Common myeloid progenitor, CD34-positive (primary cell): ENCODE data around the gene ARHGAP12.
"Not testable (repeated sequence)": the region's sequence is repeated elsewhere in the genome, so short reads cannot be mapped to it uniquely, and the experiment has no call there.

Source experiments
- CTCF ChIA-PET: fragments of 350-600 bp; sonication (Branson Sonifier 250); formaldehyde crosslinking; loops from one replicate; lab custom pipeline; 2021; ENCODE audit warnings: antibody characterized with exemption; lab: Charles Lee
- POLR2A ChIA-PET: fragments of 350-600 bp; sonication (Branson Sonifier 250); formaldehyde crosslinking; loops from one replicate; lab custom pipeline; 2021; ENCODE audit warnings: antibody characterized with exemption; lab: Charles Lee
- DNase-seq, 3 donors: peaks; one replicate each; pipeline versions ENCODE4 v3.0.0 to v3.0.0-alpha.2; 2013
- H3K27ac ChIP-seq, 2 experiments: 1 replicate in 1 of 2; 2 replicates in 1 of 2; pipeline ENCODE4 v1.7.0; 2013; ENCODE audit warnings: inconsistent platforms in 2 of 2, low read length in 2 of 2, mild to moderate bottlenecking in 2 of 2, low read depth in 1 of 2, moderate library complexity in 1 of 2; ENCODE audit not compliant: severe bottlenecking in 2 of 2, insufficient read depth in 1 of 2, poor library complexity in 1 of 2
- H3K27me3 ChIP-seq, 5 experiments: replicated peaks in 2 of 5; 1 replicate in 3 of 5; 2 replicates in 2 of 5; pipeline versions ENCODE4 v1.6.1 to v1.7.0; 2013; ENCODE audit warnings: low read length in 4 of 5, mild to moderate bottlenecking in 2 of 5, moderate library complexity in 2 of 5, inconsistent platforms in 1 of 5; ENCODE audit not compliant: insufficient read depth in 5 of 5, control insufficient read depth in 4 of 5
- H3K36me3 ChIP-seq, 4 experiments: 1 replicate in 2 of 4; 2 replicates in 2 of 4; pipeline versions ENCODE4 v1.6.1 to v1.7.0; 2013; ENCODE audit warnings: low read length in 3 of 4, control low read depth in 1 of 4, mild to moderate bottlenecking in 1 of 4; ENCODE audit not compliant: control insufficient read depth in 4 of 4, insufficient read depth in 4 of 4
- H3K4me1 ChIP-seq, 4 experiments: 1 replicate in 3 of 4; 2 replicates in 1 of 4; pipeline versions ENCODE4 v1.6.1 to v1.7.1; 2013; ENCODE audit warnings: low read length in 3 of 4, mild to moderate bottlenecking in 3 of 4, control low read depth in 1 of 4, inconsistent platforms in 1 of 4, moderate library complexity in 1 of 4; ENCODE audit not compliant: control insufficient read depth in 4 of 4, insufficient read depth in 4 of 4; ENCODE audit errors: control extremely low read depth in 1 of 4
- H3K4me3 ChIP-seq, 7 experiments: 1 replicate in 4 of 7; 2 replicates in 3 of 7; pipeline versions ENCODE4 v1.5.1 to v1.7.0; 2013; ENCODE audit warnings: mild to moderate bottlenecking in 7 of 7, low read length in 6 of 7, moderate library complexity in 6 of 7, inconsistent platforms in 2 of 7, low read depth in 2 of 7, control low read depth in 1 of 7; ENCODE audit not compliant: insufficient read depth in 4 of 7, control insufficient read depth in 1 of 7; ENCODE audit errors: extremely low read depth in 1 of 7
- H3K9me3 ChIP-seq, 5 experiments: 1 replicate in 4 of 5; 2 replicates in 1 of 5; pipeline versions ENCODE4 v1.6.1 to v1.7.1; 2013; ENCODE audit warnings: low read length in 4 of 5, mild to moderate bottlenecking in 2 of 5, inconsistent platforms in 1 of 5, low read depth in 1 of 5, moderate library complexity in 1 of 5; ENCODE audit not compliant: control insufficient read depth in 4 of 5, insufficient read depth in 2 of 5; ENCODE audit errors: control extremely low read depth in 1 of 5
- WGBS: methylation state at CpG from one replicate; pipeline ENCODE4 v1.1.5; 2013; ENCODE audit not compliant: insufficient coverage; 5-methylcytosine and 5-hydroxymethylcytosine counted together

ARHGAP12 gene

DNA sequence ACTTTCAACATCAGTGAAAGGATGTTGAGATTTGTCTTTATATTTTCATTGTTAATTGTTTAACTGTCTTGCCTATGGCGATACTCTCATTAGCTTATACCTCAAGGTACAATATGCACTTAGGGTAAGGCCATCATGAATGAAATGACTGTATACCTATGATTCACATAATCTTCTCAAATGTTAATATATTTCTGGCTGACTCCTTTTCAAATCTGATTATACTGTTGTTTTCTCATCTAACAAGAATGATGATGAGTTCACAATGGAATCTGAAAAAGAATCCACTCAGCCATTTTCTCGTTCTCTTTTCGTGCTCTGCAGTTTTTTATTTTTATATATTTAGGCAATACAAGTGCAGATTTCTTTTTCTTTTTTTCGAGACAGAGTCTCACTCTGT lies 159.1 kb downstream of the ARHGAP12 start:
- no peaks in the 10 kb centered on the region for H3K36me3 ChIP-seq
- no peaks in the 10 kb centered on the region for H3K4me1 ChIP-seq
- POLR2A ChIA-PET, result interaction anchor here (0.6 kb wide), 1 partner anchor 682 kb away, joined by 3 read pairs; no protein-coding TSS in a partner anchor
- CTCF ChIA-PET, result interaction anchor here (0.5 to 3.6 kb wide), 15 partner anchors 10 to 1042 kb away, joined by 3 to 16 read pairs (median 3); no protein-coding TSS in a partner anchor
- no peak overlapping the region for H3K27ac ChIP-seq
- no peaks in the 10 kb centered on the region for H3K9me3 ChIP-seq
- H3K4me3 ChIP-seq, result no peak overlapping the region
- no CpG with 5 or more reads among the region's 4 CpGs for WGBS
- no peak for DNase-seq
- no peaks in the 10 kb centered on the region for H3K27me3 ChIP-seq

DNA sequence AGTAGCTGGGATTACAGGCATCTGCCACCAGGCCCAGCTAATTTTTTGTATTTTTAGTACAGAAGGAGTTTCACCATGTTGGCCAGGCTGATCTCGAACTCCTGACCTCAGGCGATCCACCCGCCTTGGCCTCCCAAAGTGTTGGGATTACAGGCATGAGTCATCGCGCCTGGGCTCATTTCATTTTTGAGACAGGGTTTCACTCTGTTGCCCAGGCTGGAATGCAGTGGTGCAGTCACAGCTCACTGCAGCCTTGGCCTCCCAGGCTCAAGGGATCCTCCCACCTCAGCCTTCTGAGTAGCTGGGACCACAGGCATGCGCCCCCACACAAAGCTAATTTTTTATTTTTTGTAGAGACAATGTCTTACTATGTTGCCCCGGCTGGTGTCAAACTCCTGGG lies 159.7 kb downstream of the ARHGAP12 start:
- not testable (repeated sequence) for H3K9me3 ChIP-seq, H3K4me1 ChIP-seq, H3K36me3 ChIP-seq, H3K4me3 ChIP-seq, H3K27ac ChIP-seq, DNase-seq, H3K27me3 ChIP-seq
- ChIA-PET CTCF (interaction anchor here (0.9 to 3.6 kb wide), 6 partner anchors 10 to 985 kb away, joined by 3 to 16 read pairs (median 4); no protein-coding TSS in a partner anchor), POLR2A (interaction anchor here (0.6 kb wide), 1 partner anchor 681 kb away, joined by 3 read pairs; no protein-coding TSS in a partner anchor)
- WGBS, result 98% methylated on average over 7 of the region's 7 CpGs

DNA sequence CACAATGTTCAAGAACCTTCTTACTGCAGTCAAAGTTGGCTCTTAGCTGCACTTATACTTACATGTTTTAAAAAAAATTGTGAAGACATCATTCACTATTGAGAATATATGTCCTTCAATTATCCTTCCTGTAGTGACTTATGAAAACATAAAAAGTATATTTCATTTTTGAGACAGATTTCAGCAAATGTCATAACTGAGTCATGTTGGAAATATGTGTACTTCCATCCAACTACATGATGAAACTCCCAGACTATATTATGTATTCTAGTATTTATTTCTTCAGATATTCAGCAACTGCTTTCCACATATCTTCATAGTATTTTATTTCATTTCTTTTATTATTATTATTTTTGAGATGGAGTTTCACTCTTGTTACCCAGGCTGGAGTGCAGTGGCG lies 160.2 kb downstream of the ARHGAP12 start:
- H3K27me3 ChIP-seq, result no peaks in the 10 kb centered on the region
- no peak for DNase-seq
- POLR2A ChIA-PET, result no interaction called here
- CTCF ChIA-PET, result interaction anchor here (0.9 to 3.6 kb wide), 5 partner anchors 10 to 985 kb away, joined by 3 to 16 read pairs (median 5); no protein-coding TSS in a partner anchor
- no peak overlapping the region for H3K4me3 ChIP-seq
- H3K36me3 ChIP-seq, result no peaks in the 10 kb centered on the region
- no peaks in the 10 kb centered on the region for H3K4me1 ChIP-seq
- H3K27ac ChIP-seq, result no peak overlapping the region
- no peaks in the 10 kb centered on the region for H3K9me3 ChIP-seq
- 100% methylated on average over 1 of the region's 1 CpG for WGBS

DNA sequence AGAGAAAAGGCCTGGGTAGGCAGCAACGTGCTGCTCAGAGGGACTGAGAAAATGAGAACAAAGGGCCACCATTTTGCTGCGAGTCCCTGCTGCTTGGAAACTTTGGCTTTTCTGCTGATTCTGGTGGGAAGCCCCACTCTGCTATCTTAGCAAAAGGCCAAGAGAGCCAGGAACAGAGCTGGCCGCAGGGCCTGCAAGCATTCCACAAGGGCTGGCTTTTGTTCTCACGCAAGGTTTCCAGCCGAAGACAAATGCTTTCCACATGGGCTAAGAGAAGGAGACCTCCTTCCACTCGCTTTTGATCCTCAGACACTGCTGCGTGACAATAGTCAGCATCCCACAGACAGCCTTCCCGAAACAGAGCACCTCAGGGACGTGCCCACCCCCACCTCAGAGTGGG lies 163.1 kb downstream of the ARHGAP12 start:
- no peak for DNase-seq
- Histone ChIP-seq H3K4me1 (peaks cover 0 to 4% (median 3%) of the 10 kb centered on the region in 4 experiments), H3K4me3 (no peak overlapping the region), H3K36me3 (no peaks in the 10 kb centered on the region), H3K27ac (no peak overlapping the region), H3K9me3 (no peaks in the 10 kb centered on the region), H3K27me3 (no peaks in the 10 kb centered on the region)
- ChIA-PET POLR2A (no interaction called here), CTCF (no interaction called here)
- WGBS, result 92% methylated on average over 9 of the region's 9 CpGs

DNA sequence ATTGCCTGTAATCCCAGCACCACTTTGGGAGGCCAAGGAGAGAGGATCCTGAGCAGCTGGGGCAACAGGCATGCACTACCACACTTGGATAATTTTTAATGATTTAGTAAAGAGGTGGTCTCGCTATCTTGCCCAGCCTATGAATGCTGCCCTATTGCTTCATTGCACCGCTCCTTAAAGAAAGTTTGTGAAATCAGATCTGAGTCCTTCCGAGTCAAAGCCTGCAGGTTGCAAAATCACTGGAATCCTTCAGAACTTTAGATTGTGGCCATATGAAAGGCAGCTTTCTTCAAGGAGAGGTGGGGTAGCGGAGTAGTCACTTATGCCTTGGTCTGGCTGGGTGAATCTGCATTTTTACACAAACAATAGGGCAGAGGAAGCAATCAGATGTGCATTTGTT lies 166.3 kb downstream of the ARHGAP12 start:
- Histone ChIP-seq H3K36me3 (no peaks in the 10 kb centered on the region), H3K4me1 (peaks cover 0 to 16% (median 14%) of the 10 kb centered on the region in 4 experiments), H3K27me3 (peaks cover 0 to 2% (median 0%) of the 10 kb centered on the region in 5 experiments), H3K4me3 (no peak overlapping the region), H3K9me3 (no peaks in the 10 kb centered on the region), H3K27ac (no peak overlapping the region)
- CTCF ChIA-PET, result interaction anchor here (1.3 kb wide), 1 partner anchor 9 kb away, joined by 3 read pairs; no protein-coding TSS in a partner anchor
- WGBS, result 100% methylated on average over 3 of the region's 4 CpGs
- no peak for DNase-seq
- POLR2A ChIA-PET, result no interaction called here

DNA sequence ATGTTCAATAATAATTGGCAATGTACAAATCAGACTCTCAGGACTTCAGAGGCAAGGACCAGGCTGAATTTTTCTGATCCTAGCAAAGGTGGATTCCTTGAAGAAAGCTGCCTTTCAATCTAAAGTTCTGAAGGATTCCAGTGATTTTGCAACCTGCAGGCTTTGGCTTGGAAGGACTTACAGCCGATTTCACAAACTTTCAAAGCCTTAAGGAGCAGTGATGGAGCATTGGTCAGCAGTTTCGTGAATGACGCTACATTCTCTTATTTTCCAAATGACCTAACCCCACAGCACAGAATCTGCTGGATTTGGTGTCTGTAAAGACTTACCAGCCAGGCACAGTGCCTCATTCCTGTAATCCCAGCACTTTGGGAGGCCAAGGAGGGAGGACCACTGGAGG lies 167.5 kb downstream of the ARHGAP12 start:
- Histone ChIP-seq H3K4me1 (peaks cover 0 to 16% (median 14%) of the 10 kb centered on the region in 4 experiments), H3K9me3 (no peaks in the 10 kb centered on the region), H3K4me3 (no peak overlapping the region), H3K27me3 (peaks cover 0 to 2% (median 0%) of the 10 kb centered on the region in 5 experiments), H3K36me3 (no peaks in the 10 kb centered on the region), H3K27ac (no peak overlapping the region)
- ChIA-PET POLR2A (no interaction called here), CTCF (interaction anchor here (1.3 kb wide), 1 partner anchor 11 kb away, joined by 3 read pairs; no protein-coding TSS in a partner anchor)
- WGBS, result 100% methylated on average over 3 of the region's 3 CpGs
- DNase-seq, result no peak

DNA sequence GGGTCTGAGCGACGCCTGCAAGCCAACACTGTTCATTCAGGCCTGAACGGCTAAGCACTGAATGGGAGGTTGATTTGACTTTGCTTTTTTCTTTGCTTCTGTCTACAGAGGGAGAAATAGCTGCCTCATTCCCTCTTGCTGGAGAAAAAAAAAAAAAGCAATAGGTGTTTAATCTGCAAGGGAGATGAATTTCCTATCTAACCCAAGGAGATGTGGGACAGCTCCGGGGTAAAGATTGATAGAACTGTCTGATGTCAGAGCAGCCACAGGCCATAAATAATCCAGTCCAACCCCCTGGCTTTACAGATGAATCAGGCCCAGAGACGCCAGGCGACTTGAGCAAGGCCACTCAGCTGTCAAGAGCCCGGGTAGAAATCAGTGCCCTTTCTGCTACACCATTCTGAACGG lies 168.0 kb downstream of the ARHGAP12 start:
- ChIA-PET CTCF (no interaction called here), POLR2A (no interaction called here)
- peak overlapping the region in 6 of 7 experiments; percentile 25 to 60 (median 50) for H3K4me3 ChIP-seq
- peaks cover 0 to 2% (median 0%) of the 10 kb centered on the region in 5 experiments for H3K27me3 ChIP-seq
- H3K36me3 ChIP-seq, result no peaks in the 10 kb centered on the region
- no peaks in the 10 kb centered on the region for H3K9me3 ChIP-seq
- peaks cover 0 to 16% (median 14%) of the 10 kb centered on the region in 4 experiments for H3K4me1 ChIP-seq
- peak overlapping the region in 1 of 2 experiments; percentile 51 for H3K27ac ChIP-seq
- WGBS, result 72% methylated on average over 4 of the region's 8 CpGs
- no peak for DNase-seq
